Activated CD4-positive, CD25-positive, alpha-beta regulatory T cell treated with anti-CD3 and anti-CD28 coated beads, Interleukin-2, amount 50 U/mL, for 72 hours (primary cell): Measurements from ENCODE around the gene RAPGEF4.
"Not testable (repeated sequence)": the region's sequence is repeated elsewhere in the genome, so short reads cannot be mapped to it uniquely, and the experiment has no call there.

Experiments
- DNase-seq: peaks from one replicate; pipeline ENCODE4 v3.0.0; 2021

The RAPGEF4 gene

GRCh38 chr2:172726172-172726735 lies 9.4 kb upstream of the RAPGEF4 start:
- no peak for DNase-seq

- no peak for DNase-seq
Measured at GRCh38 chr2:172730411-172730810, 5.2 kb upstream of the RAPGEF4 start.

GRCh38 chr2:172734711-172735581 lies 699 bp upstream of the RAPGEF4 start:
- no peak for DNase-seq

- DNase-seq: no peak
Measured at GRCh38 chr2:172736424-172737174, 954 bp downstream of the RAPGEF4 start.

GRCh38 chr2:172739661-172740266 lies 4.1 kb downstream of the RAPGEF4 start:
- DNase-seq: no peak

- DNase-seq: no peak
Measured at GRCh38 chr2:172740856-172741255, 5.2 kb downstream of the RAPGEF4 start.

- DNase-seq: no peak
Measured at GRCh38 chr2:172742931-172743540, 7.4 kb downstream of the RAPGEF4 start.

GRCh38 chr2:172743898-172744297 lies 8.3 kb downstream of the RAPGEF4 start:
- no peak for DNase-seq

- no peak for DNase-seq
Measured at GRCh38 chr2:172745636-172746035, 10.0 kb downstream of the RAPGEF4 start.

- DNase-seq: not testable (repeated sequence)
Measured at GRCh38 chr2:172748543-172748942, 12.9 kb downstream of the RAPGEF4 start.

GRCh38 chr2:172749388-172749787 lies 13.7 kb downstream of the RAPGEF4 start:
- no peak for DNase-seq

- no peak for DNase-seq
Measured at GRCh38 chr2:172751564-172751963, 15.9 kb downstream of the RAPGEF4 start.

GRCh38 chr2:172753610-172754009 lies 18.0 kb downstream of the RAPGEF4 start:
- no peak for DNase-seq

GRCh38 chr2:172759441-172759840 lies 23.8 kb downstream of the RAPGEF4 start:
- DNase-seq: no peak

GRCh38 chr2:172761306-172761705 lies 25.7 kb downstream of the RAPGEF4 start:
- DNase-seq: no peak

- DNase-seq: no peak
Measured at GRCh38 chr2:172762574-172762973, 26.9 kb downstream of the RAPGEF4 start.

GRCh38 chr2:172763079-172763478 lies 27.4 kb downstream of the RAPGEF4 start:
- no peak for DNase-seq

- DNase-seq: no peak
Measured at GRCh38 chr2:172765662-172766061, 30.0 kb downstream of the RAPGEF4 start.

- DNase-seq: no peak
Measured at GRCh38 chr2:172768401-172768800, 32.8 kb downstream of the RAPGEF4 start.

GRCh38 chr2:172769879-172770278 lies 34.2 kb downstream of the RAPGEF4 start:
- no peak for DNase-seq

- no peak for DNase-seq
Measured at GRCh38 chr2:172770887-172771286, 35.2 kb downstream of the RAPGEF4 start.

- DNase-seq: no peak
Measured at GRCh38 chr2:172772633-172773032, 37.0 kb downstream of the RAPGEF4 start.

- no peak for DNase-seq
Measured at GRCh38 chr2:172774302-172774701, 38.7 kb downstream of the RAPGEF4 start.
